GM21825 (cell line): Measurements from ENCODE around the gene SQSTM1.
"Not testable (repeated sequence)": the region's sequence is repeated elsewhere in the genome, so short reads cannot be mapped to it uniquely, and the experiment has no call there.

ENCODE experiments used
- ATAC-seq: cut with Tn5 transposase; IDR thresholded peaks from one replicate; pipeline ENCODE4 v1.9.1; 2021; ENCODE audit warnings: mild to moderate bottlenecking, moderate library complexity; ENCODE audit not compliant: unreplicated experiment

Gene SQSTM1

GRCh38 chr5:179820483-179821297, at the start of gene SQSTM1:
TSS of gene SQSTM1 (plus strand) at chr5:179820905. CDS start at chr5:179820937, 32 bp downstream.
- peak; percentile 38 for ATAC-seq

- ATAC-seq: no peak
Observed at GRCh38 chr5:179771311-179771895, 49.3 kb upstream of the SQSTM1 start.

GRCh38 chr5:179772351-179772750, 48.4 kb upstream of the SQSTM1 start:
- no peak for ATAC-seq

- no peak for ATAC-seq
Observed at GRCh38 chr5:179773686-179774040, 47.0 kb upstream of the SQSTM1 start.

GRCh38 chr5:179774442-179774841, 46.3 kb upstream of the SQSTM1 start:
- ATAC-seq: no peak

- ATAC-seq: no peak
Observed at GRCh38 chr5:179776411-179776938, 44.2 kb upstream of the SQSTM1 start.

- ATAC-seq: no peak
Observed at GRCh38 chr5:179777456-179777855, 43.2 kb upstream of the SQSTM1 start.

GRCh38 chr5:179777909-179778308, 42.8 kb upstream of the SQSTM1 start:
- no peak for ATAC-seq

GRCh38 chr5:179778591-179778990, 42.1 kb upstream of the SQSTM1 start:
- no peak for ATAC-seq

GRCh38 chr5:179779826-179780225, 40.9 kb upstream of the SQSTM1 start:
- ATAC-seq: no peak

- ATAC-seq: no peak
Observed at GRCh38 chr5:179780362-179780761, 40.3 kb upstream of the SQSTM1 start.

GRCh38 chr5:179781846-179782245, 38.9 kb upstream of the SQSTM1 start:
- no peak for ATAC-seq

- ATAC-seq: no peak
Observed at GRCh38 chr5:179783128-179783527, 37.6 kb upstream of the SQSTM1 start.

GRCh38 chr5:179786861-179787260, 33.8 kb upstream of the SQSTM1 start:
- no peak for ATAC-seq

GRCh38 chr5:179788193-179788854, 32.4 kb upstream of the SQSTM1 start:
- ATAC-seq: no peak

- ATAC-seq: not testable (repeated sequence)
Observed at GRCh38 chr5:179789278-179789677, 31.4 kb upstream of the SQSTM1 start.

- no peak for ATAC-seq
Observed at GRCh38 chr5:179791881-179792611, 28.7 kb upstream of the SQSTM1 start.

- no peak for ATAC-seq
Observed at GRCh38 chr5:179792612-179793467, 27.9 kb upstream of the SQSTM1 start.

GRCh38 chr5:179793468-179794139, 27.1 kb upstream of the SQSTM1 start, which contains the start of gene LTC4S:
TSS of gene LTC4S (plus strand) at chr5:179793986. CDS start at chr5:179794081, 95 bp downstream.
- ATAC-seq: peak; percentile 31
